ENCODE results near the gene ACOT9. TPM values are rescaled to one million over a fixed set of nuclear protein-coding genes. Genes with fewer than 3 reads are reported as not detected.
"Not testable (repeated sequence)": the region's sequence is repeated elsewhere in the genome, so short reads cannot be mapped to it uniquely, and the experiment has no call there.

The ACOT9 gene
- total RNA-seq, 2 experiments from 2014 or later = 37.7 to 49.0 TPM

- DNase-seq = no peak
- ATAC-seq = peak; percentile 59
- CTCF ChIA-PET = no interaction called here
These were observed 80.9 kb downstream of the ACOT9 start for GRCh38 chrX:23662187-23662586.

GRCh38 chrX:23661671-23662070, 81.4 kb downstream of the ACOT9 start:
- Mint-ChIP-seq H3K27ac (no peak overlapping the region), H3K4me3 (no peak overlapping the region)

More at GRCh38 chrX:23662187-23662586, 80.9 kb downstream of the ACOT9 start:
- H3K9me3 Mint-ChIP-seq (ENCODE audit: low read depth) = no peaks in the 10 kb centered on the region
- peaks cover 31% of the 10 kb centered on the region for H3K4me1 Mint-ChIP-seq
- no peaks in the 10 kb centered on the region for H3K27me3 Mint-ChIP-seq
- H3K36me3 Mint-ChIP-seq = no peaks in the 10 kb centered on the region
- no peak overlapping the region for H3K4me3 Mint-ChIP-seq
- H3K27ac Mint-ChIP-seq = peak overlapping the region; percentile 70

GRCh38 chrX:23660766-23661132, 82.3 kb downstream of the ACOT9 start:
- no peak overlapping the region for H3K4me3 Mint-ChIP-seq
- H3K27me3 Mint-ChIP-seq = no peaks in the 10 kb centered on the region
- H3K27ac Mint-ChIP-seq = no peak overlapping the region
- ATAC-seq (no peak), DNase-seq (no peak)
- H3K9me3 Mint-ChIP-seq (ENCODE audit: low read depth) = no peaks in the 10 kb centered on the region
- no peaks in the 10 kb centered on the region for H3K36me3 Mint-ChIP-seq
- H3K4me1 Mint-ChIP-seq = peaks cover 22% of the 10 kb centered on the region
- CTCF ChIA-PET = no interaction called here

More at GRCh38 chrX:23661671-23662070, 81.4 kb downstream of the ACOT9 start:
- Mint-ChIP-seq H3K36me3 (no peaks in the 10 kb centered on the region), H3K4me1 (peaks cover 30% of the 10 kb centered on the region), H3K9me3 (ENCODE audit: low read depth) (no peaks in the 10 kb centered on the region), H3K27me3 (no peaks in the 10 kb centered on the region)
- CTCF ChIA-PET = no interaction called here
- ATAC-seq (no peak), DNase-seq (no peak)

- H3K27me3 Mint-ChIP-seq; H3K4me3 Mint-ChIP-seq; DNase-seq; H3K9me3 Mint-ChIP-seq (ENCODE audit: low read depth); H3K27ac Mint-ChIP-seq; ATAC-seq; H3K36me3 Mint-ChIP-seq; CTCF ChIA-PET: not testable (repeated sequence)
- H3K4me1 Mint-ChIP-seq = peaks cover 21% of the 10 kb centered on the region
These were observed 82.9 kb downstream of the ACOT9 start for GRCh38 chrX:23660083-23660765.

GRCh38 chrX:23659339-23659738, 83.7 kb downstream of the ACOT9 start:
- H3K27me3 Mint-ChIP-seq = no peaks in the 10 kb centered on the region
- H3K4me3 Mint-ChIP-seq = no peak overlapping the region
- DNase-seq = no peak
- no peaks in the 10 kb centered on the region for H3K9me3 Mint-ChIP-seq (ENCODE audit: low read depth)
- H3K36me3 Mint-ChIP-seq = no peaks in the 10 kb centered on the region
- no peak overlapping the region for H3K27ac Mint-ChIP-seq
- CTCF ChIA-PET = no interaction called here
- ATAC-seq = no peak
- peaks cover 21% of the 10 kb centered on the region for H3K4me1 Mint-ChIP-seq

- CTCF ChIA-PET = no interaction called here
- Mint-ChIP-seq H3K4me3 (no peak overlapping the region), H3K9me3 (ENCODE audit: low read depth) (no peaks in the 10 kb centered on the region), H3K27me3 (no peaks in the 10 kb centered on the region), H3K36me3 (no peaks in the 10 kb centered on the region), H3K4me1 (peaks cover 6% of the 10 kb centered on the region), H3K27ac (no peak overlapping the region)
- DNase-seq (no peak), ATAC-seq (no peak)
These were observed 86.4 kb downstream of the ACOT9 start for GRCh38 chrX:23656684-23657083.

- H3K27ac Mint-ChIP-seq = no peak overlapping the region
- no peaks in the 10 kb centered on the region for H3K9me3 Mint-ChIP-seq (ENCODE audit: low read depth)
- H3K4me1 Mint-ChIP-seq = peaks cover under 1% of the 10 kb centered on the region
- CTCF ChIA-PET = no interaction called here
- no peak for ATAC-seq
- no peaks in the 10 kb centered on the region for H3K27me3 Mint-ChIP-seq
- H3K4me3 Mint-ChIP-seq = no peak overlapping the region
- H3K36me3 Mint-ChIP-seq = no peaks in the 10 kb centered on the region
- no peak for DNase-seq
These were observed 87.0 kb downstream of the ACOT9 start for GRCh38 chrX:23656091-23656490.

Other genes starting within 250 kb of the ACOT9 start
- 10 to 100 TPM; 31.7 to 35.5 TPM for gene PRDX4, start 75.8 kb downstream of the ACOT9 start, total RNA-seq
- gene SAT1, start 39.9 kb upstream of the ACOT9 start, total RNA-seq = 100 to 1,000 TPM in 1 of 2 experiments, 10 to 100 TPM in 1; 96.1 to 204 TPM
- 10 to 100 TPM; 27.1 to 27.5 TPM for gene APOO, start 164.7 kb upstream of the ACOT9 start, total RNA-seq
- gene CXorf58, start 164.7 kb upstream of the ACOT9 start, total RNA-seq = under 1 TPM in 1 of 2 experiments, not detected in 1; 0.20 TPM